HG03095 (cell line): ENCODE data around the gene SLC38A8.

ENCODE experiments used
- ATAC-seq: cut with Tn5 transposase; IDR thresholded peaks from one replicate; pipeline ENCODE4 v1.9.1; 2021; ENCODE audit warnings: moderate library complexity; ENCODE audit not compliant: unreplicated experiment

SLC38A8 gene

GRCh38 chr16:84042308-84042878 lies at the start of gene SLC38A8:
Gene SLC38A8, minus strand, starts transcription at chr16:84042795. Its CDS starts 638 bp downstream, at chr16:84042157.
- no peak for ATAC-seq

GRCh38 chr16:84091460-84091859 lies 48.9 kb upstream of the SLC38A8 start:
- no peak for ATAC-seq

- ATAC-seq = no peak
Measured at GRCh38 chr16:84090211-84090610, 47.6 kb upstream of the SLC38A8 start.

GRCh38 chr16:84088695-84089395 lies 46.2 kb upstream of the SLC38A8 start:
- peak; percentile 81 for ATAC-seq

- ATAC-seq = no peak
Measured at GRCh38 chr16:84087466-84088151, 45.0 kb upstream of the SLC38A8 start.

GRCh38 chr16:84087001-84087400 lies 44.4 kb upstream of the SLC38A8 start:
- no peak for ATAC-seq

GRCh38 chr16:84086341-84086740 lies 43.7 kb upstream of the SLC38A8 start:
- no peak for ATAC-seq

GRCh38 chr16:84085773-84086172 lies 43.2 kb upstream of the SLC38A8 start:
- no peak for ATAC-seq

- ATAC-seq = no peak
Measured at GRCh38 chr16:84085271-84085667, 42.7 kb upstream of the SLC38A8 start.

GRCh38 chr16:84084570-84085270 lies 42.1 kb upstream of the SLC38A8 start:
- no peak for ATAC-seq

- ATAC-seq = no peak
Measured at GRCh38 chr16:84082835-84083569, 40.4 kb upstream of the SLC38A8 start.

- no peak for ATAC-seq
Measured at GRCh38 chr16:84082110-84082509, 39.5 kb upstream of the SLC38A8 start.

- ATAC-seq = no peak
Measured at GRCh38 chr16:84081446-84081989, 38.9 kb upstream of the SLC38A8 start.

GRCh38 chr16:84080813-84081212 lies 38.2 kb upstream of the SLC38A8 start:
- ATAC-seq = no peak

- no peak for ATAC-seq
Measured at GRCh38 chr16:84080378-84080777, 37.8 kb upstream of the SLC38A8 start.

GRCh38 chr16:84079664-84080063 lies 37.1 kb upstream of the SLC38A8 start:
- no peak for ATAC-seq

- no peak for ATAC-seq
Measured at GRCh38 chr16:84075376-84075775, 32.8 kb upstream of the SLC38A8 start.

- ATAC-seq = no peak
Measured at GRCh38 chr16:84074721-84075120, 32.1 kb upstream of the SLC38A8 start.

- ATAC-seq = no peak
Measured at GRCh38 chr16:84072014-84072413, 29.4 kb upstream of the SLC38A8 start.

- no peak for ATAC-seq
Measured at GRCh38 chr16:84071121-84071520, 28.5 kb upstream of the SLC38A8 start.

GRCh38 chr16:84069540-84069939 lies 26.9 kb upstream of the SLC38A8 start:
- ATAC-seq = no peak
